HL-60 (cell line): Measurements from ENCODE around the gene RBM28.

Experiments used
- CTCF ChIP-seq: IDR thresholded peaks from one replicate; pipeline ENCODE4 v1.5.1; 2011; ENCODE audit warnings: low read length, control low read depth, inconsistent platforms; ENCODE audit not compliant: insufficient read depth
- GABPA ChIP-seq: IDR thresholded peaks from 2 replicates; pipeline ENCODE4 v1.6.1; 2012; ENCODE audit warnings: low read depth
- POLR2AphosphoS5 ChIP-seq: IDR thresholded peaks from 2 replicates; pipeline ENCODE4 v1.6.1; 2012; ENCODE audit warnings: low read depth
- REST ChIP-seq: IDR thresholded peaks from 2 replicates; pipeline ENCODE4 v1.6.1; 2012; ENCODE audit warnings: low read depth; ENCODE audit not compliant: insufficient replicate concordance

GRCh38 chr7:128322040-128322643, 21.6 kb downstream of the RBM28 start:
- peak; percentile 49 for TF ChIP-seq CTCF
- TF ChIP-seq REST = no peak
- TF ChIP-seq POLR2AphosphoS5 = no peak
- no peak for TF ChIP-seq GABPA
